BE2C (cell line): Measurements from ENCODE around the gene TP53AIP1.

Experiments used
- DNase-seq: peaks from one replicate; pipeline ENCODE4 v3.0.0-alpha.2; 2020
- H3K27me3 ChIP-seq: fragments of 250-450 bp; sonication (Bioruptor Pico); 2 replicates; pipeline ENCODE4 v1.5.1; 2020; ENCODE audit warnings: mild to moderate bottlenecking
- H3K36me3 ChIP-seq: fragments of 250-450 bp; sonication (Bioruptor Pico); 2 replicates; pipeline ENCODE4 v1.5.1; 2020; ENCODE audit warnings: mild to moderate bottlenecking
- H3K4me1 ChIP-seq: fragments of 250-450 bp; sonication (Bioruptor Pico); 2 replicates; pipeline ENCODE4 v1.5.1; 2020
- H3K4me3 ChIP-seq: 2 replicates; pipeline ENCODE4 v1.5.1; 2011; ENCODE audit warnings: low read depth, low read length
- H3K9me3 ChIP-seq: fragments of 250-450 bp; sonication (Bioruptor Pico); 2 replicates; pipeline ENCODE4 v1.5.1; 2020
- CTCF ChIP-seq: IDR thresholded peaks from 2 replicates; pipeline ENCODE4 v1.5.1; 2012; ENCODE audit warnings: mild to moderate bottlenecking, low read depth, low read length

Gene TP53AIP1

GRCh38 chr11:128893578-128894285 is 48.9 kb downstream of the TP53AIP1 start:
- Histone ChIP-seq H3K9me3 (no peaks in the 10 kb centered on the region), H3K27me3 (peaks cover 36% of the 10 kb centered on the region), H3K36me3 (no peaks in the 10 kb centered on the region), H3K4me3 (no peak overlapping the region), H3K4me1 (no peaks in the 10 kb centered on the region; the same call in 1 of the 2 replicates)
- no peak for DNase-seq
- no peak for TF ChIP-seq CTCF

- TF ChIP-seq CTCF = no peak
- H3K36me3 ChIP-seq = no peaks in the 10 kb centered on the region
- H3K27me3 ChIP-seq = peaks cover 38% of the 10 kb centered on the region
- H3K9me3 ChIP-seq = no peaks in the 10 kb centered on the region
- H3K4me3 ChIP-seq = no peak overlapping the region
- H3K4me1 ChIP-seq = no peaks in the 10 kb centered on the region; the same call in 1 of the 2 replicates
- no peak for DNase-seq
These were observed 49.7 kb downstream of the TP53AIP1 start for GRCh38 chr11:128892866-128893565.

- TF ChIP-seq CTCF = no peak
- H3K27me3 ChIP-seq = peaks cover 47% of the 10 kb centered on the region
- H3K9me3 ChIP-seq = no peaks in the 10 kb centered on the region
- H3K36me3 ChIP-seq = no peaks in the 10 kb centered on the region
- no peak overlapping the region for H3K4me3 ChIP-seq
- no peak for DNase-seq
- no peaks in the 10 kb centered on the region; the same call in 1 of the 2 replicates for H3K4me1 ChIP-seq
These were observed 50.7 kb downstream of the TP53AIP1 start for GRCh38 chr11:128891913-128892398.

GRCh38 chr11:128890543-128891368 is 51.9 kb downstream of the TP53AIP1 start, which contains the start of gene KCNJ5:
KCNJ5 (plus strand) TSS chr11:128891356; CDS start chr11:128911274, 19,918 bp downstream.
- TF ChIP-seq CTCF = no peak

GRCh38 chr11:128890216-128890542 is 52.5 kb downstream of the TP53AIP1 start:
- no peaks in the 10 kb centered on the region for H3K9me3 ChIP-seq
- no peak for TF ChIP-seq CTCF
- H3K27me3 ChIP-seq = peaks cover 52% of the 10 kb centered on the region
- H3K4me1 ChIP-seq = no peaks in the 10 kb centered on the region; the same call in 1 of the 2 replicates
- no peaks in the 10 kb centered on the region for H3K36me3 ChIP-seq
- H3K4me3 ChIP-seq = peak overlapping the region; percentile 29
- DNase-seq = no peak

More at GRCh38 chr11:128890543-128891368, 51.9 kb downstream of the TP53AIP1 start, which contains the start of gene KCNJ5:
- Histone ChIP-seq H3K27me3 (peaks cover 52% of the 10 kb centered on the region), H3K4me1 (no peaks in the 10 kb centered on the region; the same call in 1 of the 2 replicates), H3K9me3 (no peaks in the 10 kb centered on the region), H3K36me3 (no peaks in the 10 kb centered on the region), H3K4me3 (peak within 1 kb of the TSS; percentile 29)
- DNase-seq = peak; percentile 28
